NCI-H345 treated with DMSO at 0.1 percent for 48 hours (cell line): ENCODE measurements around the gene YAP1.

Experiments
- DNase-seq: peaks from one replicate; lab custom pipeline; 2025; ENCODE audit not compliant: unreplicated experiment; lab: John Stamatoyannopoulos, UW

YAP1 gene

DNA sequence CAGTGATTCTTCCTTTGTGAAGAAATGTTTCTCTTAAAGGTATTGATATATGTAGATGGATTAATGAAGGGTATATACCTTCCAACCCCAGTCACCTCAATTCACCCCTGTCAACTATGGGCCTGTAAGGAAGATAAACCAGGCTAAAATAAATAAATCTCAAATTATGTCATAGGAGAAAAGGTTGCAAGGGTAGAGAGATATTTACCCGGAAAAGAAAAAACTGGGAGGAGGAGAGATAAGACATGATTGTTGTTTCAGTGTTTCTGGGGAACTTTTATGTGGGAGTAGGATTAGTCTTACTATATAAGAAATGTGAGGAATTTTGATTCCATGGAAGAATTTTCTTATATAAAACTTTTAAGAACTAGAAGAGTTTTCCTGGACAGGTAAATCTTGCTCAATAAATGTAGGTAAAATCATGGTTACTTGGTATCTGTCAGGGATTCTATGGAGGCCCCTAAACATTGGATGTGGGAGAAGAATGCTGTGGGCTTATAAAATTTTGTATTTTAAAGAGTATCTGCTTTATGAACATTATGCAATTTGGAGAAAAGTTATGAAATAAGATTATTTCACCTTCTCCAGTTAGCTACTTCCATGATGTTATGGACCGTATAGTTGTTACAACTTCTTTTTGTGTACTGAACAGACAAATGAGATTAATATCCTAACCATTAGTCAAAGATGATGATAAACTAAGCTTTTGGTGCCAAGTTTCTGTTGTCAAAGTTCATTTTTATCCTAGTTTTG lies 6.4 kb downstream of the YAP1 start:
- no peak for DNase-seq

DNA sequence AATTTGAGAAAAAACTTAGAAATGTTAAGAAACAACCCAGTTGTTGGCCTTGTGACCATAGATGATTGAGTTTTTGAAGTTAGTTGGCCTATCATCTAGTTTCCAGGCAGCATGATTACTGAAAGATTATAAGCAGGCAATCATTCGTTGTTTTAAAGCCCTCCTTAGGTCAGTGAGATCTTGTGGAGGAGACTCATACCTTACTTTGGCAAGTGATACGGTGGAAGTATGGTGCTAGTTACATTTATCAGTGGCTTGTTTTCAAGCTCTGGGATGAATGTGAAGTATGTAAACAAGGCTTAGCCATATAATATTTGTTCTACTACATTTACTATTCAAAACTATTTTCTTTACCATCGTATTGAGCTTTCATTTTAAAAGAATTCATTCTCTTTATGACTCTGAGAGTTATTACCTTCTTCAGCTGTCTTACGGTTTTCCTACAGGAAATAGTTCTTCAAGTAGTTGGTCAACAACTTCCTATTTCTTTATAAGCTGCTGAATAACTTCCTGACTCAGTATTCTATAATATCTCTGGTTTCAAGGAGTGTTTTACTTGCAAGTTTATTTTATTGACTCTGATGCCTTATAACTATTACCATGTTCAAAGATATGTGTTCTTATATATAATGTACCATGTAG lies 7.3 kb downstream of the YAP1 start:
- no peak for DNase-seq

GRCh38 chr11:102118937-102119336 lies 8.7 kb downstream of the YAP1 start:
- peak; percentile 53 for DNase-seq

- DNase-seq = no peak
These were observed 9.8 kb downstream of the YAP1 start for GRCh38 chr11:102119997-102120396.

- no peak for DNase-seq
These were observed 10.3 kb downstream of the YAP1 start for GRCh38 chr11:102120437-102120973.

DNA sequence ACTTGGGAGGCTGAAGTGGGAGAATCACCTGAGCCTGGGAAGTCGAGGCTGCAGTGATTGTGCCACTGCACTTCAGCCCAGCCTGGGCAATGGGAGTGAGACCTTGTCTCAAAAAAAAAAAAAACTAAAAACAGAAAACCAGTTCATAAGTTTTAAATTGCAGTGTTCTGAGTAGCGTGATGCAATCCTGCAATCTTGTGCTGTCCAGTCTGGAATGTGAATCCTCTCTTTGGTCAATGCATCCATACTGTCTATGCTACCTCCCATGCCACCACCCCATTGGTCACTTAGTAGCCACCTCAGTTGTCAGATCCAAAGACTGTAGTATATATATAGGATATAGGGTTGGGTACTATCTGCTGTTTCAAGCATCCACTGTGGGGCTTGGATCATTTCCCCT lies 11.1 kb downstream of the YAP1 start:
- DNase-seq = no peak

GRCh38 chr11:102134597-102134996 lies 24.4 kb downstream of the YAP1 start:
- no peak for DNase-seq

DNA sequence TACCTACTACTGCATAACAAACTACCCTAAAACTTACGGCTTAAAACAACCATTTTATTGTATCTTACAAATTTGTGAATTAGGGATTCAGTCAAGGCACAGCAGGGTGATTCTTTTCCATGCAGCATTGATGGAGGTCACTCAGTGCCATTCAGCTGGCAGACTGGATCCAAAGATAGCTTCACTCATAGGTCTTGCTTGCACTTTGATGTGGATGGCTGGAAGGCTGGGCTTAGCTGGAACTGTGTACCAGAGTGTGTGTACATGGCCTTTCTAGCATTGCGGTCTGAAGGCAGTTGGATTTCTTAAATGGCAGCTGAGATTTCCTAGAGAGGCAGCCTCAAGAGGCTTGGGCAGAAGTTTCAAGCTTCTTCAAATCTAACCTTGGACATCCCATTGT lies 25.0 kb downstream of the YAP1 start:
- DNase-seq = no peak

DNA sequence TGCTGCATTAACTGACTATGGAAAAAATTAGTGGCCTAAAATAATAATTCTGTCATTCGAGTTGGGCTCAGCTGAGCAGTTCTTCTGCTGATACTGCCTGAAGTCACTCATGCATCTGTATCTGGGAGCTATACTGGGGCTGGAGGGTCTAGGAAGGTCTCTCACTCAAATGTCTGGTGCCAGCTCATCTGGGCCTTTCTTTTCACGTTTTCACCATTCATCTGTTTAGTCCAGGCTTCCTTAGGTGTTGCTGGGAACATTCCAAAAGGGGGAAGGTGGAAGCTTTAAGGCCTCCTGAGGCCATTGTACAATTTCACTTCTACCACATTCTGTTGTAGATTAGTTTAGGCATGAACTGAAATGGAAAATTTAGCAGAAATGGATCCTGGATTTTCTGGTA lies 28.0 kb downstream of the YAP1 start:
- no peak for DNase-seq

- DNase-seq = no peak
These were observed 28.4 kb downstream of the YAP1 start for GRCh38 chr11:102138670-102139069.

- no peak for DNase-seq
These were observed 28.8 kb downstream of the YAP1 start for GRCh38 chr11:102139081-102139498.

DNA sequence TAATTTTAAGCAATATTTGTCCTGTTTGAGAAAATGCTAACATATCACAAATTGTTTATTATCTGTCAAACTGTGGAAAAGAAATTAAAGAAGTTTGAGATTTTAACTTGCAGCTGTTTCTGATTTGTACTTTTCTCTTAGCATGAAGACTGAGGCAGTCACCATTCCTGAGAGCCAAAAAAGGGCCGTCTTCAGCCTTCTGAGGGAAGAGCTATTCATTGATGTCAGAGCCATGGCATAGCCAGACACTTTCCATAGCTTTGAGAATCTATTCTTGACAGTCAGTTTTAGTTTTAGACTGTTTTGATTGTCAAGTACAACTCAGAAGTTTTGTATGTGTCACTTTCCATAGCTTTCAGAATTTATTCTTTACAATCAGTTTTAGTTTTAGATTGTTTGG lies 32.1 kb downstream of the YAP1 start:
- no peak for DNase-seq

- DNase-seq = no peak
These were observed 33.6 kb downstream of the YAP1 start for GRCh38 chr11:102143867-102144266.

- DNase-seq = no peak
These were observed 34.4 kb downstream of the YAP1 start for GRCh38 chr11:102144357-102145355.

DNA sequence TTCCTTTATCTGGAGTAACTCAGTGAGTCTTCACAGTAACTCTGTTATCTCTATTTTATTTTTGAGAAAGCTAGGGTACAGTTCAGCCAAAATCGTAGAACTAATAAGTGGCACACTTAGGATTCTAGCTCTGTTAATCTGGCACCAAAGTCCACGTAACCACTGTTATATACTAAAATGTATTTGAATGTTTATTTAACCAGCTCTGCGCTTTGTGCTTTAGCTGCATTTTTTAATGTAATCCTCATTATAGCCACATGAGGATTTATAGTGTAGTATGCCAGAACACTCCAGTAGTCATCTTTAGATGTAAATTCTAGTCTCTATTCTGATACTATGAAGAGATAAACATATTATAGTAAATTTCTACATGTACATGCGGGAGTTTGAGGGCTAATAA lies 36.8 kb downstream of the YAP1 start:
- no peak for DNase-seq

- DNase-seq = no peak
These were observed 37.4 kb downstream of the YAP1 start for GRCh38 chr11:102147632-102148031.

GRCh38 chr11:102148059-102148458 lies 37.8 kb downstream of the YAP1 start:
- no peak for DNase-seq

GRCh38 chr11:102151784-102152525 lies 41.7 kb downstream of the YAP1 start:
- no peak for DNase-seq

GRCh38 chr11:102153082-102153481 lies 42.8 kb downstream of the YAP1 start:
- DNase-seq = no peak

DNA sequence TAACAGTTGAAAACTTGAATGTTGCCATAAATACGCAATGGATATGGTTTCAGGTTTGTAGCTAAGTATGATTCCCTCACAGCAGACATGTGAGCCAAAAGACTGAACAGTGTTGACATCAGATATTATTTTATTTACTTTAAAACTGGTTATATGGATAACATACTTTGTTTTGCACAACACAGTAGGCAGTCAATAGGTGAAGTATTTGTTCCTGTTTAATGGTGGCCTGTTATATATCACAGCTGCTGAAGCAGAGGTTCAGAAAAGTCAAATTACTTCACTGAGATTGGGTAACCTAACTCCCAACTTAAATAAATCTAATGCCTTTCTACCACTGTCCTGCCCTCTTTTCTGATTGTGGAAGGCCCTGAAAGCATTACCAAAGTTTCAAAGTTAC lies 44.6 kb downstream of the YAP1 start:
- DNase-seq = peak; percentile 3

GRCh38 chr11:102155676-102156075 lies 45.4 kb downstream of the YAP1 start:
- no peak for DNase-seq
